Measurements from ENCODE around the gene NPEPL1. TPM values are rescaled to one million over a fixed set of nuclear protein-coding genes. Genes with fewer than 3 reads are reported as not detected.

NPEPL1 gene
- total RNA-seq, 1 experiment from 2014 or later = 31.1 TPM

DNA sequence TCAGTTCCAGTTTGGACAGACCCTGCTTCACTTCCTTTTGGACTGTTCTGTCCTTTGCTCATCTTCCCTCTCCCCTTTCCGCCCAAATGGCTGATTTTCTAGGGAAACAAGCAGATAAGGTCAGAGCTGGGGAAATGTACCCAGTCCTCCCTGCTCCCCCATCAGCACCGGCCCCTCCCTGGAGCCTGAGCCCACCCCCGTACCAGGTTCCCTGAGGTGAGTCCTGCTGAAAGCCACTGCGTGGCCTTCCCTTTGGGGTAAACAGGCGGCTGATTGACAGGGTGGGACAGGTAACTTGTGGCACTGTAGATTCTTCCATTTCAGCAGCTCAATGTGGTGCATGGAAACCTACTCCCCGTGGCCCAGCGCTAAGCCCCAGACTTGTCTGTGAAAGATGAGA, 70.5 kb downstream of the NPEPL1 start:
- no peaks in the 10 kb centered on the region for H3K4me1 ChIP-seq (ENCODE audit: insufficient read depth, low read length)
- Mint-ChIP-seq H3K4me3 (no peak overlapping the region), H3K4me1 (peaks cover 0 to 7% of the 10 kb centered on the region in 2 experiments; a peak in 1 of 4 replicates), H3K27me3 (ENCODE audit: low read depth) (peaks cover 41% of the 10 kb centered on the region), H3K36me3 (ENCODE audit: insufficient read depth in 1 of 3, low read depth in 3 of 3) (peaks cover 0 to 7% (median 0%) of the 10 kb centered on the region in 3 experiments; a peak in 4 of 7 replicates), H3K9me3 (peaks cover 6 to 21% of the 10 kb centered on the region in 2 experiments), H3K27ac (no peak overlapping the region; a peak in 1 of 7 replicates)
- no peak overlapping the region for H2BK12ac ChIP-seq (ENCODE audit: insufficient read length, low read depth, low read length)
- no peak overlapping the region for H3K9ac ChIP-seq (ENCODE audit: extremely low read depth, insufficient read length, low read length)
- H2BK15ac ChIP-seq (ENCODE audit: low read depth, low read length) = no peak overlapping the region
- H3T11ph ChIP-seq (ENCODE audit: low read length) = no peak overlapping the region
- H3K18ac ChIP-seq (ENCODE audit: insufficient read length, low read depth, low read length) = no peak overlapping the region
- H4K20me1 ChIP-seq (ENCODE audit: control insufficient read depth, insufficient read depth, insufficient read length) = no peaks in the 10 kb centered on the region
- TF ChIP-seq, protein P1, sequence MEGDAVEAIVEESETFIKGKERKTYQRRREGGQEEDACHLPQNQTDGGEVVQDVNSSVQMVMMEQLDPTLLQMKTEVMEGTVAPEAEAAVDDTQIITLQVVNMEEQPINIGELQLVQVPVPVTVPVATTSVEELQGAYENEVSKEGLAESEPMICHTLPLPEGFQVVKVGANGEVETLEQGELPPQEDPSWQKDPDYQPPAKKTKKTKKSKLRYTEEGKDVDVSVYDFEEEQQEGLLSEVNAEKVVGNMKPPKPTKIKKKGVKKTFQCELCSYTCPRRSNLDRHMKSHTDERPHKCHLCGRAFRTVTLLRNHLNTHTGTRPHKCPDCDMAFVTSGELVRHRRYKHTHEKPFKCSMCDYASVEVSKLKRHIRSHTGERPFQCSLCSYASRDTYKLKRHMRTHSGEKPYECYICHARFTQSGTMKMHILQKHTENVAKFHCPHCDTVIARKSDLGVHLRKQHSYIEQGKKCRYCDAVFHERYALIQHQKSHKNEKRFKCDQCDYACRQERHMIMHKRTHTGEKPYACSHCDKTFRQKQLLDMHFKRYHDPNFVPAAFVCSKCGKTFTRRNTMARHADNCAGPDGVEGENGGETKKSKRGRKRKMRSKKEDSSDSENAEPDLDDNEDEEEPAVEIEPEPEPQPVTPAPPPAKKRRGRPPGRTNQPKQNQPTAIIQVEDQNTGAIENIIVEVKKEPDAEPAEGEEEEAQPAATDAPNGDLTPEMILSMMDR (conservative IDR thresholded peaks at IDR 0.05) = no peak
- no peak overlapping the region for H2BK20ac ChIP-seq (ENCODE audit: low read depth, low read length, poor library complexity, severe bottlenecking)
- DNase-seq = no peak
- no peak overlapping the region for H4K8ac ChIP-seq (replicated peaks; ENCODE audit: insufficient read length, low read depth, low read length)
- no peak overlapping the region for H4K91ac ChIP-seq (ENCODE audit: insufficient read length, low read depth, low read length)
- no peak overlapping the region for H3K27ac ChIP-seq (ENCODE audit: insufficient read length, low read depth, low read length)
- H2AK5ac ChIP-seq (ENCODE audit: insufficient read length, low read length) = no peak overlapping the region
- no peaks in the 10 kb centered on the region for H3K79me2 ChIP-seq (ENCODE audit: insufficient read depth, low read length)
- no peak overlapping the region for H3K14ac ChIP-seq (ENCODE audit: insufficient read depth, low read length)
- H3K27me3 ChIP-seq (ENCODE audit: insufficient read depth, low read length) = no peaks in the 10 kb centered on the region
- H2AFZ ChIP-seq (ENCODE audit: low read length) = no peak overlapping the region
- no peak overlapping the region for H2BK5ac ChIP-seq (ENCODE audit: insufficient read length, low read length)
- H3K4ac ChIP-seq (ENCODE audit: low read depth, low read length) = no peak overlapping the region
- H3K56ac ChIP-seq (ENCODE audit: insufficient read length, low read depth, low read length) = no peak overlapping the region
- WGBS (ENCODE audit: extremely low coverage, insufficient read length, low lambda C conversion rate) = no CpG with 5 or more reads among the region's 7 CpGs
- H3K23ac ChIP-seq (ENCODE audit: insufficient read length, low read depth, low read length) = no peak overlapping the region
- no peaks in the 10 kb centered on the region for H3K23me2 ChIP-seq (ENCODE audit: insufficient read length, low read depth, low read length, poor library complexity, severe bottlenecking)
- no peak overlapping the region for H4K5ac ChIP-seq (ENCODE audit: insufficient read length, low read depth, low read length)
- no peaks in the 10 kb centered on the region for H3K9me3 ChIP-seq (ENCODE audit: control insufficient read depth, low read depth, low read length)
- no peaks in the 10 kb centered on the region for H3K79me1 ChIP-seq (ENCODE audit: insufficient read depth, low read depth, low read length, poor library complexity, severe bottlenecking)
- H2BK120ac ChIP-seq (ENCODE audit: low read depth, low read length, poor library complexity, severe bottlenecking) = no peak overlapping the region
- H3K4me2 ChIP-seq (ENCODE audit: insufficient read depth, insufficient read length, low read length) = no peak overlapping the region

Other genes starting within 250 kb of the NPEPL1 start
- gene APCDD1L, start 177.4 kb upstream of the NPEPL1 start, total RNA-seq (2021) = 0.68 and 1.1 TPM in 2 replicates
- 81.4 and 87.8 TPM in 2 replicates for gene STX16, start 41.5 kb upstream of the NPEPL1 start, total RNA-seq (2021)
- 8.6 and 11.3 TPM in 2 replicates for gene GNAS-AS1, start 158.1 kb downstream of the NPEPL1 start, total RNA-seq (2021)
- 918 and 920 TPM in 2 replicates for gene GNAS, start 159.9 kb downstream of the NPEPL1 start, total RNA-seq (2021)

All from H9 (cell line).